Testis (tissue), 2 donors: Measurements from ENCODE around the gene CTSS.
"Not testable (repeated sequence)": the region's sequence is repeated elsewhere in the genome, so short reads cannot be mapped to it uniquely, and the experiment has no call there.

Experiments
- POLR2A ChIP-seq: fragments of 450-650 bp; IDR thresholded peaks from one replicate; pipeline ENCODE4 v1.6.1; 2017; ENCODE audit warnings: antibody characterized with exemption, mild to moderate bottlenecking, moderate library complexity
- TF ChIP-seq, protein P1 (sequence below), 3 experiments: fragments of 450-650 bp in 2 of 3; fragments of 200-600 bp in 1 of 3; sonication (generic) in 1 of 3; IDR thresholded peaks; one replicate each; pipeline ENCODE4 v1.5.1; 2016 to 2019; ENCODE audit warnings: antibody characterized with exemption in 3 of 3, mild to moderate bottlenecking in 2 of 3, moderate library complexity in 1 of 3

DNA sequence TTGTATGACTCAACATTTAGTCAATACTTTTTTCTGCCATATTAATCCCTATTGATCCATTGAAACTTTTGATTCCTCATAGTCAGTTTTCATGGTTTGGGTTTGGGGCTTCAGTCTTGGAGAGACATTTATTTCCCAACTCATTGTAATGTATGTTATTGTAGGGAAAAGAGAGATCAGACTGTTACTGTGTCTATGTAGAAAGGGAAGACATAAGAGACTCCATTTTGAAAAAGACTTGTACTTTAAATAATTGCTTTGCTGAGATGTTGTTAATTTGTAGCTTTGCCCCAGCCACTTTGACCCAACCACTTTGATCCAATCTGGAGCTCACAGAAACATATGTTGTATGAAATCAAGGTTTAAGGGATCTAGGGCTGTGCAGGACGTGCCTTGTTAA lies 56.5 kb downstream of the CTSS start:
- TF ChIP-seq, protein P1, sequence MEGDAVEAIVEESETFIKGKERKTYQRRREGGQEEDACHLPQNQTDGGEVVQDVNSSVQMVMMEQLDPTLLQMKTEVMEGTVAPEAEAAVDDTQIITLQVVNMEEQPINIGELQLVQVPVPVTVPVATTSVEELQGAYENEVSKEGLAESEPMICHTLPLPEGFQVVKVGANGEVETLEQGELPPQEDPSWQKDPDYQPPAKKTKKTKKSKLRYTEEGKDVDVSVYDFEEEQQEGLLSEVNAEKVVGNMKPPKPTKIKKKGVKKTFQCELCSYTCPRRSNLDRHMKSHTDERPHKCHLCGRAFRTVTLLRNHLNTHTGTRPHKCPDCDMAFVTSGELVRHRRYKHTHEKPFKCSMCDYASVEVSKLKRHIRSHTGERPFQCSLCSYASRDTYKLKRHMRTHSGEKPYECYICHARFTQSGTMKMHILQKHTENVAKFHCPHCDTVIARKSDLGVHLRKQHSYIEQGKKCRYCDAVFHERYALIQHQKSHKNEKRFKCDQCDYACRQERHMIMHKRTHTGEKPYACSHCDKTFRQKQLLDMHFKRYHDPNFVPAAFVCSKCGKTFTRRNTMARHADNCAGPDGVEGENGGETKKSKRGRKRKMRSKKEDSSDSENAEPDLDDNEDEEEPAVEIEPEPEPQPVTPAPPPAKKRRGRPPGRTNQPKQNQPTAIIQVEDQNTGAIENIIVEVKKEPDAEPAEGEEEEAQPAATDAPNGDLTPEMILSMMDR (IDR thresholded peaks at IDR 0.05): not testable (repeated sequence)
- not testable (repeated sequence) for TF ChIP-seq POLR2A
